ENCODE measurements around the gene AHNAK.
"Not testable (repeated sequence)": the region's sequence is repeated elsewhere in the genome, so short reads cannot be mapped to it uniquely, and the experiment has no call there.

Gene AHNAK

GRCh38 chr11:62554387-62555167, 8.0 kb upstream of the AHNAK start:
- Mint-ChIP-seq H3K27me3 (ENCODE audit: low read depth, poor library complexity) (peaks cover 13% of the 10 kb centered on the region), H3K36me3 (ENCODE audit: low read depth) (peaks cover 21% of the 10 kb centered on the region), H3K4me3 (no peak overlapping the region), H3K4me1 (peaks cover 80% of the 10 kb centered on the region), H3K9me3 (no peaks in the 10 kb centered on the region), H3K27ac (peak overlapping the region; percentile 11)
- DNase-seq: no peak
- no peak for TF ChIP-seq CTCF (IDR thresholded peaks at IDR 0.05)

- H3K27ac Mint-ChIP-seq: peak overlapping the region; percentile 95
- no peak for TF ChIP-seq CTCF (IDR thresholded peaks at IDR 0.05)
- no peak for DNase-seq
- H3K4me3 Mint-ChIP-seq: no peak overlapping the region
- H3K36me3 Mint-ChIP-seq (ENCODE audit: low read depth): peaks cover 15% of the 10 kb centered on the region
- peaks cover 76% of the 10 kb centered on the region for H3K4me1 Mint-ChIP-seq
- H3K27me3 Mint-ChIP-seq (ENCODE audit: low read depth, poor library complexity): peaks cover 16% of the 10 kb centered on the region
- no peaks in the 10 kb centered on the region for H3K9me3 Mint-ChIP-seq
Measured at GRCh38 chr11:62553839-62554361, 7.3 kb upstream of the AHNAK start.

GRCh38 chr11:62553080-62553838, 6.7 kb upstream of the AHNAK start:
- peaks cover 9% of the 10 kb centered on the region for H3K36me3 Mint-ChIP-seq (ENCODE audit: low read depth)
- peaks cover 82% of the 10 kb centered on the region for H3K4me1 Mint-ChIP-seq
- DNase-seq: peak; percentile 47
- H3K27ac Mint-ChIP-seq: peak overlapping the region; percentile 95
- TF ChIP-seq CTCF (IDR thresholded peaks at IDR 0.05): no peak
- H3K9me3 Mint-ChIP-seq: no peaks in the 10 kb centered on the region
- peak overlapping the region; percentile 45 for H3K4me3 Mint-ChIP-seq
- H3K27me3 Mint-ChIP-seq (ENCODE audit: low read depth, poor library complexity): peaks cover 23% of the 10 kb centered on the region

- H3K9me3 Mint-ChIP-seq: no peaks in the 10 kb centered on the region
- no peak for DNase-seq
- TF ChIP-seq CTCF (IDR thresholded peaks at IDR 0.05): no peak
- peaks cover 29% of the 10 kb centered on the region for H3K27me3 Mint-ChIP-seq (ENCODE audit: low read depth, poor library complexity)
- H3K36me3 Mint-ChIP-seq (ENCODE audit: low read depth): peaks cover 9% of the 10 kb centered on the region
- H3K4me3 Mint-ChIP-seq: peak overlapping the region; percentile 37
- peak overlapping the region; percentile 95 for H3K27ac Mint-ChIP-seq
- H3K4me1 Mint-ChIP-seq: peaks cover 89% of the 10 kb centered on the region
Measured at GRCh38 chr11:62552485-62553079, 6.0 kb upstream of the AHNAK start.

- Mint-ChIP-seq H3K4me1 (peaks cover 75% of the 10 kb centered on the region), H3K27me3 (ENCODE audit: low read depth, poor library complexity) (peaks cover 33% of the 10 kb centered on the region)
- H3K27ac Mint-ChIP-seq; H3K4me3 Mint-ChIP-seq; DNase-seq; H3K9me3 Mint-ChIP-seq; H3K36me3 Mint-ChIP-seq (ENCODE audit: low read depth): not testable (repeated sequence)
Measured at GRCh38 chr11:62550478-62550877, 3.9 kb upstream of the AHNAK start.

Data from nephron progenitor cell (in vitro differentiated cells).